ENCODE measurements around the gene ADAM15.

ADAM15 gene

GRCh38 chr1:155052439-155053395, 1.6 kb downstream of the ADAM15 start (continued):
- no peak for TF ChIP-seq INSM2 (tag by site-specific recombination; IDR thresholded peaks at IDR 0.05)
- TF ChIP-seq SCRT1 (tag by site-specific recombination; IDR thresholded peaks at IDR 0.05; ENCODE audit: borderline replicate concordance), result no peak
- TF ChIP-seq ZNF324 (tag by site-specific recombination; IDR thresholded peaks at IDR 0.05), result no peak
- peak; percentile 63 for TF ChIP-seq KLF1 (tag by site-specific recombination; IDR thresholded peaks at IDR 0.05)
- TF ChIP-seq ZNF580 (tag by site-specific recombination; IDR thresholded peaks at IDR 0.05), result no peak

- no peak for TF ChIP-seq ZNF175 (tag by site-specific recombination; IDR thresholded peaks at IDR 0.05)
- no peak overlapping the region for H3K27ac ChIP-seq (ENCODE audit: extremely low read depth, low read depth, low read length)
- H3K4me3 ChIP-seq (ENCODE audit: low read depth, low read length), result no peak overlapping the region
- ChIA-PET CTCF (interaction anchor here (0.6 to 3.6 kb wide), 8 partner anchors 7 to 1036 kb away, joined by 3 to 32 read pairs (median 4); no protein-coding TSS in a partner anchor), POLR2A (interaction anchor here (0.6 kb wide), 1 partner anchor 1063 kb away, joined by 6 read pairs; no protein-coding TSS in a partner anchor)
- H3K4me1 ChIP-seq (ENCODE audit: control insufficient read depth, insufficient read depth, low read length), result peaks cover 9% of the 10 kb centered on the region
- peaks cover 0 to 49% of the 10 kb centered on the region in 2 experiments; a peak in 1 of 3 replicates for H3K36me3 ChIP-seq (ENCODE audit: control insufficient read depth in 2 of 2, insufficient read depth in 1 of 2, low read length in 2 of 2)
- no peaks in the 10 kb centered on the region for H3K9me3 ChIP-seq (ENCODE audit: control insufficient read depth, insufficient read depth, low read depth, low read length)
These were observed 2.5 kb downstream of the ADAM15 start for GRCh38 chr1:155053531-155054105.

- Histone ChIP-seq H3K36me3 (ENCODE audit: control insufficient read depth in 2 of 2, insufficient read depth in 1 of 2, low read length in 2 of 2) (peaks cover 0 to 69% of the 10 kb centered on the region in 2 experiments; a peak in 1 of 3 replicates), H3K4me3 (ENCODE audit: low read depth, low read length) (no peak overlapping the region), H3K4me1 (ENCODE audit: control insufficient read depth, insufficient read depth, low read length) (no peaks in the 10 kb centered on the region; the same call in 1 of the 2 replicates), H3K9me3 (ENCODE audit: control insufficient read depth, insufficient read depth, low read depth, low read length) (no peaks in the 10 kb centered on the region), H3K27ac (ENCODE audit: extremely low read depth, low read depth, low read length) (no peak overlapping the region)
- POLR2A ChIA-PET, result interaction anchor here (0.6 to 1.4 kb wide), 2 partner anchors 36 to 85 kb away, joined by 3 read pairs; no protein-coding TSS in a partner anchor
- CTCF ChIA-PET, result interaction anchor here (0.5 to 10.9 kb wide), 7 partner anchors 8 to 591 kb away, joined by 3 to 117 read pairs (median 3); no protein-coding TSS in a partner anchor
- TF ChIP-seq ZNF174 (tag by site-specific recombination; IDR thresholded peaks at IDR 0.05) (no peak), ZNF114 (tag by site-specific recombination; IDR thresholded peaks at IDR 0.05) (no peak), ZBTB20 (tag by site-specific recombination; IDR thresholded peaks at IDR 0.05) (no peak), ZNF785 (tag by site-specific recombination; IDR thresholded peaks at IDR 0.05) (no peak), TRIM28 (IDR thresholded peaks at IDR 0.05; ENCODE audit: borderline replicate concordance, low read length) (no peak), ZBTB21 (tag by site-specific recombination; IDR thresholded peaks at IDR 0.05) (no peak), REST (tag by site-specific recombination; IDR thresholded peaks at IDR 0.05) (no peak), GLIS2 (tag by site-specific recombination; IDR thresholded peaks at IDR 0.05) (no peak), ZBTB8A (tag by site-specific recombination; IDR thresholded peaks at IDR 0.05) (no peak), ZNF280C (tag by site-specific recombination; IDR thresholded peaks at IDR 0.05) (no peak), ZNF292 (tag by site-specific recombination; IDR thresholded peaks at IDR 0.05; ENCODE audit: borderline replicate concordance, low read depth) (no peak), WT1 (tag by site-specific recombination; IDR thresholded peaks at IDR 0.05) (no peak), PRDM4 (tag by site-specific recombination; IDR thresholded peaks at IDR 0.05) (no peak), GLIS1 (tag by site-specific recombination; IDR thresholded peaks at IDR 0.05) (no peak)
These were observed 6.0 kb downstream of the ADAM15 start for GRCh38 chr1:155057104-155057503.

All from HEK293 (cell line).